Activated CD4-positive, alpha-beta T cell treated with anti-CD3 and anti-CD28 coated beads, Interleukin-2, amount 50 U/mL, for 24 hours (primary cell): ENCODE measurements around the gene EEF2KMT.
A peak's percentile ranks its signal among the peaks of the same experiment; 100 is the strongest.
"Not testable (repeated sequence)": the region's sequence is repeated elsewhere in the genome, so short reads cannot be mapped to it uniquely, and the experiment has no call there.

Source experiments
- DNase-seq, 2 donors: peaks; one replicate each; pipeline ENCODE4 v3.0.0-alpha.2; 2020; ENCODE audit warnings: low read depth in 1 of 2, low spot score in 1 of 2

EEF2KMT gene, protein sequence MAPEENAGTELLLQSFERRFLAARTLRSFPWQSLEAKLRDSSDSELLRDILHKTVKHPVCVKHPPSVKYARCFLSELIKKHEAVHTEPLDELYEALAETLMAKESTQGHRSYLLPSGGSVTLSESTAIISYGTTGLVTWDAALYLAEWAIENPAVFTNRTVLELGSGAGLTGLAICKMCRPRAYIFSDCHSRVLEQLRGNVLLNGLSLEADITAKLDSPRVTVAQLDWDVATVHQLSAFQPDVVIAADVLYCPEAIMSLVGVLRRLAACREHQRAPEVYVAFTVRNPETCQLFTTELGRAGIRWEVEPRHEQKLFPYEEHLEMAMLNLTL

GRCh38 chr16:5097470-5098220, at the start of gene EEF2KMT:
TSS of gene EEF2KMT (minus strand) at chr16:5097795. CDS start at chr16:5097739, 56 bp downstream.
- peak; percentile 88 to 95 for DNase-seq

- DNase-seq: not testable (repeated sequence)
Observed at GRCh38 chr16:5144621-5144956, 47.0 kb upstream of the EEF2KMT start.

DNA sequence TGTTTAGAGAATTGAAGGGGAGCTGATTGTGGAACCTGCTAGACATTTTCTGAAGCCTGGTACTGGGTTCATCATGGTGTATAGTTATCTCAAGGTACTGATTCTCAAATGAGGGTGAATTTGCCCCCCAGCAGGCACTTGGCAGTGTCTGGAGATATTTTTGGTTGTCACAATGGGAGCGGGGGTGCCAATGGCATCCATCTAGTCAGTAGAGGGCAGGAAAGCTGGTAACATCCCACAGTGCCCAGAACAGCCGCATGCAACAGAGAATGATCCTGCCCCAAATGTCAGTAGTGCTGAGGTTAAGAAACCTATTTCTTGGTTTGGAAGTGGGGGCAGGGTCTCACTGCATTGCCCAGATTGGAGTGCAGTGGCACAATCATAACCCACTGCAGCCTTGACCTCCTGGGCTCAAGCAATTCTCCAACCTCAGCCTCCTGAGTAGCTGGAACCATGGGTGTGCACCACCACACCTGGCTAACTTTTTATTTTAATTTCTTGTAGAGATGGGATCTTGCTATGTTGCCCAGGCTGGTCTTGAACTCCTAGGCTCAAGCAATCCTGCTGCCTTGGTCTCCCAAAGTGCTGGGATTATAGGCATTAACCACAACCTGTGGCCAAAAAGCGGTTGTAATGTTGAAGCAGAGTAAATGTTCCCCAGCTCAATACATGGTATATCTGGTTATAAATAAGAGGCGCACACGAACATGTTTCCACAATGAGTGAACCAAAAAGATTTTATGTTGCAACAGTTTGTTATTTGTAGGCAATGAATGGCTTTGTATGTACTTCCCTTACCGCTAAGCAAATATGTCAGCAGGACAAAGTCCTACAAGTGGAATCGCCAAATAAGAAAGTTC, 46.4 kb upstream of the EEF2KMT start:
- no peak for DNase-seq

GRCh38 chr16:5140151-5140550, 42.6 kb upstream of the EEF2KMT start:
- DNase-seq: not testable (repeated sequence)

- DNase-seq: not testable (repeated sequence)
Observed at GRCh38 chr16:5134739-5135452, 37.3 kb upstream of the EEF2KMT start.

DNA sequence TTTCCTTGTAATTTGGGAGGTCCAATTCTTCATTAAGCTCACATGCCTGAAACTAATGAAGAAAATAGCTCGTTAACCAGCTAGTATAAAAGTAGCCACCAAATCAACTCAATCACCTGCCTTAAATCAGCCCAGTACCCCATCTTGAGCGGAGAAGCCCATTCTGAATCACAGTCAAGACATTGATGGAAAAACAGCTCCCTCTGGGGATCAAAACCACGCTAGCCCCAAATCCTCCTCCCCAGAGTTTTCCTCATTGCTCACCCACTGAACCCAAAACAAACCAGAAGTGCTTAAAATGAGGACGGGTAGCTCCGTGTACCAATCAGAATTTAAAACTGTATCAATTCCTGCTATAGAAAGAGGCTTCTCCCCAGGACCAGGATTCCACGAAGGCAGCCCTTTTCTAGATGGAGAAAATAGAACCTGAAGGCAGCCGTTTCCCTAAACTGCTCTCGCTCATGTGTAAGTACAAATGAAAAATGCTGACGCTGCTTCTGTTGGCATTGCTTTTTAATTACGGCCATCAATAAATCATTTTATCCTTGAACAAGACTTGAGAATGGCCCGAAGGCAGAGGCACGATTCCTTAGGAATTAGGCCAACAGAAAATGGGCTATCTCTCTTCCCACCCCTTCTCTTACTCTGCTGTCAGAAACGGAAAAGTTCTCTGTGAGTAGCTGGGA, 35.5 kb upstream of the EEF2KMT start:
- DNase-seq: not testable (repeated sequence)

DNA sequence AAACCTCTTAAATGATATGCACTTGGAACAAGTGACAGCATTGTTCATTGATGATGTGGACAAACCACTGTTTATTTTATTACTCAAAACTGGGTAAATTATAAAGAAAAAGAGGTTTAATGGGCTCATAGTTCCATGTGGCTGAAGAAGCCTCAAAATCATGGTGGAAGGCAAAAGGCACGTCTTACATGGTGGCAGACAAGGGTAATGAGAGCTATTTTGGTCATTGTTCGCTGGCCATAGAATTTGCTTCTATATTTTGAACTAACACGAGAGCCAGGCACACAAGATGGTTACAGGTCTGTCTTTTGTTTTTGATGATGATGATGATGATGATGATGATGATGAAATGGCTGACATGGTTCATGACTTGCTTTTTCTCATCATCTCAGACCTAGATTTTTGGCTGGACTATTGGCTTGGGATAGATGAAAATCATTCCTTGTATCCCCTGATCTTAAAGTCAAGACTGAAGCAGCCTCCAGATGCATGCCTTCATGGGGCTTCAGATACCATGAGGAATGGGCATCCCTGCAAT, 33.9 kb upstream of the EEF2KMT start:
- not testable (repeated sequence) for DNase-seq

GRCh38 chr16:5117300-5118087, 19.9 kb upstream of the EEF2KMT start:
- DNase-seq: peak in 1 of 2 donors; percentile 4

DNA sequence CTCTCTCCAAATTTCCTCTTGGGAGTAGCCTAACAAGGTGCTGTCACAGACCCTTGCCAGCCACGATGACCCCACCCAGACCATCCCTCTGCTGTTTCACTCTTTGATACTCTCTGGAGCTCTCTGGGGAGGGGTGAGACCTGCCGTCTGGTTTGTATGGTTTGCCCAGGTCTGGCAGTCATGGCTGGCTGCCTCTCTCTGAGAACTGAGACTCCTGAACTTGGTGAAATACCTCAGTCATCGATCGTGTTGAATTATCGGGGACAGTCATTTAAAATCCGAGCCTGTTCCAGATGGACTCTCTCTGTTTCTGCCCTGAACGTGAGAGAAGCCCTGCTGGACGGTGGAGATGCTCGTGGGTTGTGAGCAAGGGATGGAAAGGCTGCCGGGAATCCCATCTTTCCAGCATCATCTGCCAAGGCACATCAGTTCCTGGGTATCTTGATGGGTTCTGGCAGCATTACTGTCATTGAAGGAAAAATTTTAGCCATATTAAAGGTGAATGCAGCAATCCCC, 19.2 kb upstream of the EEF2KMT start:
- DNase-seq: not testable (repeated sequence)

GRCh38 chr16:5110933-5111332, 13.3 kb upstream of the EEF2KMT start:
- not testable (repeated sequence) for DNase-seq

GRCh38 chr16:5108505-5109158, 11.0 kb upstream of the EEF2KMT start:
- no peak for DNase-seq

GRCh38 chr16:5105039-5105438, 7.4 kb upstream of the EEF2KMT start:
- DNase-seq: not testable (repeated sequence)

DNA sequence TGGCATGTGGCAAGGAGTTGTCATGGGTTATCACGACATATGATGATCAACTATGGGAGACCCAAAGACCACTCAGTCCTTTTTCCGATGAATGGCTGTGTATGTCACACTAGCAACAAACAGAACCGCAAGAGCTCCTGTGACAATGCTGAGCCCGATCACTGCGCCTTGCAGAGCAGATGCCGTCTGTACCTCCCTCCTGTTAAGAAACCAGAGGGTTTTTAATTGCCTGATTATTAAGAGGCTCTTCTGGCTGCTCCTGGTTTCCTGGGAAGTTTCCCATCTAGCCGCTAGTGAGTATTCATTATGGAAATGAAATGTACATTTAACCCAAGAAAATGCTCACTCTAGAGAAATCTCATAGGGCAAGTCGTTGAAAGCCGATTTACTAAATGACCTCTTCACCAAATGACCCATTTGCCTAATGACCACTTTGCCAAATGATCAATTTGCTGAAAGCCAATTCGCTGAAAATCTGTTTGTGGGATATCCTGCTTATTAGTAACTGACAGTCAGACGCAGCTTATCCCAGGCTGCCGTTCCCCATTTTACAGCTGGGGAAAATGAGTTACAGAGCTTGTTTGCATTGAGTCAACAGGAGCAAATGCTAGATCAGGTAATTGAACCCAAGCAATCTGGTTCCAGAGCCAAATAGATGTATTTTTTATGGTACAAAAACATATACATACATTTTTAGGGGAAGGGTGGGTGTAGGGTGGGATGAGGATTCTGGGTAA, 5.9 kb upstream of the EEF2KMT start:
- DNase-seq: not testable (repeated sequence)

- not testable (repeated sequence) for DNase-seq
Observed at GRCh38 chr16:5099174-5099573, 1.6 kb upstream of the EEF2KMT start.

- peak; percentile 44 to 46 for DNase-seq
Observed at GRCh38 chr16:5098221-5099159, 895 bp upstream of the EEF2KMT start.

DNA sequence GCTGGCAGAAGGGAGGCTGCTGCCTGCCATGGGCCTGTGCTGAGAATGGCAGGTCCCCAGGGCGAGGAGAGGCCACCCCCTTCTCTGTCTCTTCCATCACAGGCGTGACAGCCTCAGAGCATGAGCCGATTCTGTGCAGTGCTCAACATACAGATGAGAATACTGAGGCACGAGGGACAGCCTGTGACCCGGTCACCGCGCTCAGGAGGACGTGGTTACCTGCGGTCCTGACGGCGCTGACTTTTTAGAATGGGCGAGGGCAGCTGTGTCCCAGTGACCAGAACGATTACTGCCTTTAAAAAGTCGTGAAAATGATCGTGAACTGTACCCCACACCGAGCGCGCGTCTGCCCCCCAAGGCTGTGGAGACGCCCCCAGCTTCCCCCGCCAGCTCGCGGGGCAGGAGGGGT, 530 bp downstream of the EEF2KMT start:
- DNase-seq: peak; percentile 18 to 19
